HCT116 (cell line): ENCODE measurements around the gene APBA1. TPM values are rescaled to one million over a fixed set of nuclear protein-coding genes. Genes with fewer than 3 reads are reported as not detected.

Experiments
- ATAC-seq: fragments of 200-7000 bp; cut with Tn5 transposase; 2 replicates; pipeline ENCODE4 v1.9.1; 2020; ENCODE audit warnings: mild to moderate bottlenecking, moderate library complexity
- BruUV-seq: library from RNA; stranded (reverse); fragments of 400-500 nt; replicated peaks from 2 replicates; lab custom pipeline; 2021; lab: Mats Ljungman, UMichigan
- CTCF ChIA-PET: fragments of 300-600 bp; sonication (Branson Sonifier 250); formaldehyde crosslinking; loops from one replicate; lab custom pipeline; 2021; ENCODE audit warnings: antibody characterized with exemption; lab: Charles Lee
- POLR2A ChIA-PET: fragments of 300-600, 350-600 bp; sonication (Branson Sonifier 250); formaldehyde crosslinking; loops from one replicate; lab custom pipeline; 2021; ENCODE audit warnings: antibody characterized with exemption; lab: Charles Lee
- RAD21 ChIA-PET, 2 experiments: fragments of 300-600 bp; sonication (Branson Sonifier 250); formaldehyde crosslinking; loops; one replicate each; lab custom pipeline; 2023; ENCODE audit warnings: low total read pairs in 2 of 2; ENCODE audit not compliant: uncharacterized antibody in 2 of 2, unreplicated experiment in 2 of 2, low non-redundant PET in 1 of 2; lab: Charles Lee
- DNase-seq: peaks from one replicate; pipeline ENCODE4 v3.0.0-alpha.2; 2010; ENCODE audit warnings: low read depth, low spot score
- H2AFZ ChIP-seq: fragments of 200-600 bp; shearing (Covaris generic), sonication (generic); 2 replicates; pipeline ENCODE4 v1.6.1; 2017; ENCODE audit warnings: low read depth, mixed run types, mixed read lengths, antibody characterized with exemption, low read length; ENCODE audit not compliant: poor library complexity, severe bottlenecking
- H3K27ac ChIP-seq: 2 replicates; pipeline ENCODE4 v1.5.1; 2012; ENCODE audit warnings: low read depth, low read length
- H3K27me3 ChIP-seq: fragments of 200-600 bp; sonication (generic); 2 replicates; pipeline ENCODE4 v1.6.1; 2016; ENCODE audit warnings: mixed run types, low read length, mixed read lengths; ENCODE audit not compliant: insufficient read depth
- H3K36me3 ChIP-seq, 2 experiments: fragments of 200-500 bp in 1 of 2; fragments of 200-600 bp in 1 of 2; sonication (Bioruptor generic) in 1 of 2; sonication (generic) in 1 of 2; 2 replicates each; pipeline versions ENCODE4 v1.5.1 to v1.6.1; 2014 to 2016; ENCODE audit warnings: low read length in 2 of 2, inconsistent platforms in 1 of 2, mixed read lengths in 1 of 2, mixed run types in 1 of 2; ENCODE audit not compliant: insufficient read depth in 2 of 2, control insufficient read depth in 1 of 2
- H3K4me1 ChIP-seq, 2 experiments: fragments of 200-600 bp in 1 of 2; sonication (generic) in 1 of 2; 2 replicates each; pipeline versions ENCODE4 v1.5.1 to v1.6.1; 2012 to 2017; ENCODE audit warnings: low read length in 2 of 2, inconsistent platforms in 1 of 2, mild to moderate bottlenecking in 1 of 2, mixed read lengths in 1 of 2, mixed run types in 1 of 2, moderate library complexity in 1 of 2; ENCODE audit not compliant: insufficient read depth in 2 of 2, control insufficient read depth in 1 of 2
- H3K4me2 ChIP-seq: fragments of 200-600 bp; sonication (generic); 2 replicates; pipeline ENCODE4 v1.6.1; 2017; ENCODE audit warnings: mixed run types, low read length, mixed read lengths
- H3K4me3 ChIP-seq, 2 experiments: fragments of 200-600 bp in 1 of 2; sonication (generic) in 1 of 2; replicated peaks in 1 of 2; 2 replicates each; pipeline ENCODE4 v1.5.1; 2011 to 2016; ENCODE audit warnings: low read length in 2 of 2, control low read depth in 1 of 2, low read depth in 1 of 2, mild to moderate bottlenecking in 1 of 2, mixed read lengths in 1 of 2, mixed run types in 1 of 2
- H3K79me2 ChIP-seq: fragments of 200-600 bp; sonication (generic); 2 replicates; pipeline ENCODE4 v1.6.1; 2017; ENCODE audit warnings: mild to moderate bottlenecking, mixed run types, low read length, moderate library complexity, mixed read lengths; ENCODE audit not compliant: insufficient read depth
- H3K9ac ChIP-seq: fragments of 200-600 bp; sonication (generic); 2 replicates; pipeline ENCODE4 v1.6.1; 2016; ENCODE audit warnings: low read length, mixed read lengths
- H3K9me2 ChIP-seq: fragments of 200-600 bp; sonication (generic), shearing (Covaris generic); 2 replicates; pipeline ENCODE4 v1.6.1; 2017; ENCODE audit warnings: mixed run types, mild to moderate bottlenecking, moderate library complexity; ENCODE audit not compliant: insufficient read depth
- H3K9me3 ChIP-seq, 2 experiments: fragments of 200-500 bp in 1 of 2; fragments of 200-600 bp in 1 of 2; sonication (Bioruptor generic) in 1 of 2; sonication (generic) in 1 of 2; 2 replicates each; pipeline ENCODE4 v1.6.1; 2014 to 2017; ENCODE audit warnings: low read length in 2 of 2, mixed read lengths in 2 of 2, inconsistent platforms in 1 of 2, low read depth in 1 of 2, mild to moderate bottlenecking in 1 of 2, mixed run types in 1 of 2, moderate library complexity in 1 of 2; ENCODE audit not compliant: control insufficient read depth in 1 of 2, insufficient read depth in 1 of 2
- H4K20me1 ChIP-seq: fragments of 200-600 bp; sonication (generic), shearing (Covaris generic); 2 replicates; pipeline ENCODE4 v1.6.1; 2017; ENCODE audit warnings: mixed run types, mild to moderate bottlenecking, moderate library complexity; ENCODE audit not compliant: insufficient read depth
- CBX3 ChIP-seq: IDR thresholded peaks from 2 replicates; pipeline ENCODE4 v1.6.1; 2012; ENCODE audit warnings: low read depth
- EGR1 ChIP-seq: IDR thresholded peaks from 2 replicates; pipeline ENCODE4 v1.6.1; 2012; ENCODE audit warnings: low read depth
- ELF1 ChIP-seq: IDR thresholded peaks from 2 replicates; pipeline ENCODE4 v1.6.1; 2012; ENCODE audit warnings: low read depth, borderline replicate concordance
- EZH2 ChIP-seq: fragments of 200-600 bp; sonication (generic); IDR thresholded peaks from 2 replicates; pipeline ENCODE4 v1.6.1; 2017; ENCODE audit warnings: antibody characterized with exemption, mixed run types
- EZH2phosphoT487 ChIP-seq: fragments of 200-600 bp; IDR thresholded peaks from 2 replicates; pipeline ENCODE4 v1.6.1; 2018; ENCODE audit warnings: antibody characterized with exemption, borderline replicate concordance
- FOSL1 ChIP-seq: IDR thresholded peaks from 2 replicates; pipeline ENCODE4 v1.6.1; 2012; ENCODE audit warnings: low read depth
- JUND ChIP-seq: IDR thresholded peaks from 2 replicates; pipeline ENCODE4 v1.6.1; 2012
- POLR2A ChIP-seq: IDR thresholded peaks from 2 replicates; pipeline ENCODE4 v1.7.0; 2011; ENCODE audit warnings: borderline replicate concordance; ENCODE audit not compliant: insufficient read depth, insufficient read length; ENCODE audit errors: extremely low read depth
- POLR2AphosphoS5 ChIP-seq: IDR thresholded peaks from 2 replicates; pipeline ENCODE4 v1.6.1; 2011; ENCODE audit warnings: mild to moderate bottlenecking, low read depth, low read length, moderate library complexity
- RAD21 ChIP-seq: IDR thresholded peaks from 2 replicates; pipeline ENCODE4 v1.6.1; 2012; ENCODE audit warnings: low read depth, mild to moderate bottlenecking
- SIN3A ChIP-seq: IDR thresholded peaks from 2 replicates; pipeline ENCODE4 v1.6.1; 2012; ENCODE audit warnings: low read depth
- SRF ChIP-seq: IDR thresholded peaks from 2 replicates; pipeline ENCODE4 v1.6.1; 2012; ENCODE audit warnings: low read depth
- TCF7L2 ChIP-seq: IDR thresholded peaks from 2 replicates; pipeline ENCODE4 v1.7.0; 2011; ENCODE audit warnings: borderline replicate concordance, inconsistent platforms; ENCODE audit not compliant: insufficient read depth, insufficient read length; ENCODE audit errors: extremely low read depth
- YY1 ChIP-seq: IDR thresholded peaks from 2 replicates; pipeline ENCODE4 v1.6.1; 2011; ENCODE audit warnings: low read length, low read depth, moderate library complexity, mild to moderate bottlenecking; ENCODE audit not compliant: insufficient replicate concordance; ENCODE audit errors: extremely low read depth
- ZFX ChIP-seq: fragments of 450-650 bp; IDR thresholded peaks from 2 replicates; pipeline ENCODE4 v1.6.1; 2017
- ZNF274 ChIP-seq: fragments of 200-500 bp; sonication (Bioruptor generic); IDR thresholded peaks from 2 replicates; pipeline ENCODE4 v1.6.1; 2014; ENCODE audit warnings: mild to moderate bottlenecking, low read depth, low read length, inconsistent platforms
- intact Hi-C: fragments of 100-400 bp; cut with micrococcal nuclease; formaldehyde crosslinking; loops from 2 replicates; pipeline ENCODE4 v1.10.0; 2022
- total RNA-seq: library from RNA; stranded (reverse); gene quantifications from one replicate; pipeline ENCODE4 v1.2.1, GENCODE V29; 2021; ENCODE audit not compliant: unreplicated experiment
- TF ChIP-seq, protein P1 (sequence below): IDR thresholded peaks from 2 replicates; pipeline ENCODE4 v1.6.1; 2012; ENCODE audit warnings: low read depth
- TF ChIP-seq, protein P2 (sequence below): IDR thresholded peaks from 2 replicates; pipeline ENCODE4 v1.6.1; 2012
- TF ChIP-seq, protein P3 (sequence below), 3 experiments: fragments of 200-600 bp in 1 of 3; sonication (generic) in 1 of 3; IDR thresholded peaks in 2 of 3; conservative IDR thresholded peaks in 1 of 3; 2 replicates each; pipeline ENCODE4 v1.5.1; 2012 to 2017; ENCODE audit warnings: low read depth in 2 of 3, low read length in 2 of 3, antibody characterized with exemption in 1 of 3, borderline replicate concordance in 1 of 3, control low read depth in 1 of 3, mild to moderate bottlenecking in 1 of 3, mixed read lengths in 1 of 3, mixed run types in 1 of 3, moderate library complexity in 1 of 3; ENCODE audit not compliant: insufficient read depth in 1 of 3
- TF ChIP-seq, protein P4 (sequence below): IDR thresholded peaks from 2 replicates; pipeline ENCODE4 v1.6.1; 2012

APBA1 gene
- total RNA-seq, 1 experiment from 2014 or later, result 0.20 TPM

DNA sequence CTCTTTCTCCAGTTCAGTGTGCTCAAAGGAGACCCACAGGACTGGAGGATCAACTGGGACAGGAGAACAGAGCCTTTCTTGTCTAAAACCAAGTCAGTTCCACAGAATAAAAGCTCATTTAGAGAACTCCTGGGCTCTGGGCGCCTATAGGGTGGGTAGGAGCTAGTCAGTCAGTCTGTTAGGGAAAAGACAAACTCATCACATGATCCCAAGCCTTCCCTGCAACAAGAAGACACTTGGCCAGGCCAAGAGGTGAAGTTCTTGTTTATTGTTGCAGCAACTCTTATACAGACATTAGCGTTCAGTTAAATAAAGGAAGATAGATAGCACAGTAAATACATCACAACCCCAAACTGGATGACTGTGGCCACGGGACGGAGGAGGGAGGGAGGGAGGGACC, 244.9 kb downstream of the APBA1 start:
- ChIA-PET POLR2A (no interaction called here), CTCF (no interaction called here), RAD21 (no interaction called here)
- H2AFZ ChIP-seq, result no peak overlapping the region
- H3K4me3 ChIP-seq, result no peak overlapping the region
- H3K9ac ChIP-seq, result no peak overlapping the region
- intact Hi-C loops, result loop anchor here (10.0 kb wide), 1 partner anchor 798 kb away; no protein-coding TSS in a partner anchor
- H3K9me3 ChIP-seq, result no peaks in the 10 kb centered on the region
- no peaks in the 10 kb centered on the region for H3K79me2 ChIP-seq
- no peak for DNase-seq
- H3K4me2 ChIP-seq, result no peak overlapping the region
- no TSS peak for BruUV-seq
- ATAC-seq, result no peak
- H3K9me2 ChIP-seq, result no peaks in the 10 kb centered on the region
- no peaks in the 10 kb centered on the region for H3K36me3 ChIP-seq
- no peak for TF ChIP-seq ELF1
- no peak for TF ChIP-seq CBX3
- no peak for TF ChIP-seq SIN3A
- no peak for TF ChIP-seq ZNF274
- TF ChIP-seq, protein P1, sequence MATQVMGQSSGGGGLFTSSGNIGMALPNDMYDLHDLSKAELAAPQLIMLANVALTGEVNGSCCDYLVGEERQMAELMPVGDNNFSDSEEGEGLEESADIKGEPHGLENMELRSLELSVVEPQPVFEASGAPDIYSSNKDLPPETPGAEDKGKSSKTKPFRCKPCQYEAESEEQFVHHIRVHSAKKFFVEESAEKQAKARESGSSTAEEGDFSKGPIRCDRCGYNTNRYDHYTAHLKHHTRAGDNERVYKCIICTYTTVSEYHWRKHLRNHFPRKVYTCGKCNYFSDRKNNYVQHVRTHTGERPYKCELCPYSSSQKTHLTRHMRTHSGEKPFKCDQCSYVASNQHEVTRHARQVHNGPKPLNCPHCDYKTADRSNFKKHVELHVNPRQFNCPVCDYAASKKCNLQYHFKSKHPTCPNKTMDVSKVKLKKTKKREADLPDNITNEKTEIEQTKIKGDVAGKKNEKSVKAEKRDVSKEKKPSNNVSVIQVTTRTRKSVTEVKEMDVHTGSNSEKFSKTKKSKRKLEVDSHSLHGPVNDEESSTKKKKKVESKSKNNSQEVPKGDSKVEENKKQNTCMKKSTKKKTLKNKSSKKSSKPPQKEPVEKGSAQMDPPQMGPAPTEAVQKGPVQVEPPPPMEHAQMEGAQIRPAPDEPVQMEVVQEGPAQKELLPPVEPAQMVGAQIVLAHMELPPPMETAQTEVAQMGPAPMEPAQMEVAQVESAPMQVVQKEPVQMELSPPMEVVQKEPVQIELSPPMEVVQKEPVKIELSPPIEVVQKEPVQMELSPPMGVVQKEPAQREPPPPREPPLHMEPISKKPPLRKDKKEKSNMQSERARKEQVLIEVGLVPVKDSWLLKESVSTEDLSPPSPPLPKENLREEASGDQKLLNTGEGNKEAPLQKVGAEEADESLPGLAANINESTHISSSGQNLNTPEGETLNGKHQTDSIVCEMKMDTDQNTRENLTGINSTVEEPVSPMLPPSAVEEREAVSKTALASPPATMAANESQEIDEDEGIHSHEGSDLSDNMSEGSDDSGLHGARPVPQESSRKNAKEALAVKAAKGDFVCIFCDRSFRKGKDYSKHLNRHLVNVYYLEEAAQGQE, result no peak
- TF ChIP-seq FOSL1, result no peak
- TF ChIP-seq SRF, result no peak
- no peak for TF ChIP-seq POLR2AphosphoS5
- TF ChIP-seq TCF7L2, result no peak
- TF ChIP-seq, protein P2, sequence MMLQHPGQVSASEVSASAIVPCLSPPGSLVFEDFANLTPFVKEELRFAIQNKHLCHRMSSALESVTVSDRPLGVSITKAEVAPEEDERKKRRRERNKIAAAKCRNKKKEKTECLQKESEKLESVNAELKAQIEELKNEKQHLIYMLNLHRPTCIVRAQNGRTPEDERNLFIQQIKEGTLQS, result no peak
- TF ChIP-seq, protein P3, sequence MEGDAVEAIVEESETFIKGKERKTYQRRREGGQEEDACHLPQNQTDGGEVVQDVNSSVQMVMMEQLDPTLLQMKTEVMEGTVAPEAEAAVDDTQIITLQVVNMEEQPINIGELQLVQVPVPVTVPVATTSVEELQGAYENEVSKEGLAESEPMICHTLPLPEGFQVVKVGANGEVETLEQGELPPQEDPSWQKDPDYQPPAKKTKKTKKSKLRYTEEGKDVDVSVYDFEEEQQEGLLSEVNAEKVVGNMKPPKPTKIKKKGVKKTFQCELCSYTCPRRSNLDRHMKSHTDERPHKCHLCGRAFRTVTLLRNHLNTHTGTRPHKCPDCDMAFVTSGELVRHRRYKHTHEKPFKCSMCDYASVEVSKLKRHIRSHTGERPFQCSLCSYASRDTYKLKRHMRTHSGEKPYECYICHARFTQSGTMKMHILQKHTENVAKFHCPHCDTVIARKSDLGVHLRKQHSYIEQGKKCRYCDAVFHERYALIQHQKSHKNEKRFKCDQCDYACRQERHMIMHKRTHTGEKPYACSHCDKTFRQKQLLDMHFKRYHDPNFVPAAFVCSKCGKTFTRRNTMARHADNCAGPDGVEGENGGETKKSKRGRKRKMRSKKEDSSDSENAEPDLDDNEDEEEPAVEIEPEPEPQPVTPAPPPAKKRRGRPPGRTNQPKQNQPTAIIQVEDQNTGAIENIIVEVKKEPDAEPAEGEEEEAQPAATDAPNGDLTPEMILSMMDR (IDR thresholded peaks at IDR 0.05 in 2 of 3, conservative IDR thresholded peaks at IDR 0.05 in 1 of 3; ENCODE audit: borderline replicate concordance in 1 of 3, insufficient read depth in 1 of 3, low read depth in 2 of 3, low read length in 2 of 3), result no peak
- TF ChIP-seq, protein P4, sequence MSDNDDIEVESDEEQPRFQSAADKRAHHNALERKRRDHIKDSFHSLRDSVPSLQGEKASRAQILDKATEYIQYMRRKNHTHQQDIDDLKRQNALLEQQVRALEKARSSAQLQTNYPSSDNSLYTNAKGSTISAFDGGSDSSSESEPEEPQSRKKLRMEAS, result no peak
- no peak for TF ChIP-seq EZH2
- no peak for TF ChIP-seq ZFX
- TF ChIP-seq POLR2A, result no peak
- no peak for TF ChIP-seq RAD21
- no peak for TF ChIP-seq EGR1
- TF ChIP-seq YY1, result no peak
- TF ChIP-seq JUND, result no peak
- TF ChIP-seq EZH2phosphoT487, result no peak
- no peaks in the 10 kb centered on the region for H4K20me1 ChIP-seq
- 0 out of 2 replicates have a peak, but pooled peaks cover 5% of the 10 kb centered on the region for H3K27me3 ChIP-seq
- H3K27ac ChIP-seq, result no peak overlapping the region
- H3K4me1 ChIP-seq, result no peaks in the 10 kb centered on the region
